OCI-LY3 (cell line): ENCODE data around the gene ASPRV1.

Experiments
- H2AFZ ChIP-seq: fragments of 200-600, 300-600 bp; shearing (Covaris generic); 2 replicates; pipeline ENCODE4 v1.6.0; 2014; ENCODE audit warnings: antibody characterized with exemption, low read depth, low read length
- H3K27ac ChIP-seq: fragments of 200-600, 300-600 bp; sonication (generic); 2 replicates; pipeline ENCODE4 v1.5.1; 2014; ENCODE audit warnings: mild to moderate bottlenecking, low read length, moderate library complexity, mixed read lengths
- H3K27me3 ChIP-seq: fragments of 200-600, 300-600 bp; sonication (generic); 2 replicates; pipeline ENCODE4 v1.6.1; 2014; ENCODE audit warnings: low read depth, low read length, mixed read lengths
- H3K36me3 ChIP-seq: fragments of 200-600, 300-600 bp; sonication (generic); replicated peaks from 2 replicates; pipeline ENCODE3; 2014; ENCODE audit warnings: low read depth, low read length, mixed read lengths
- H3K4me1 ChIP-seq: fragments of 300-600, 200-600 bp; sonication (generic); 2 replicates; pipeline ENCODE4 v1.6.1; 2014; ENCODE audit warnings: low read length, mixed read lengths
- H3K4me2 ChIP-seq: fragments of 200-600, 300-600 bp; sonication (generic); 2 replicates; pipeline ENCODE4 v1.6.1; 2014; ENCODE audit warnings: low read length, mixed read lengths
- H3K4me3 ChIP-seq: fragments of 300-600, 200-600 bp; sonication (generic); 2 replicates; pipeline ENCODE4 v1.5.1; 2014; ENCODE audit warnings: antibody characterized with exemption, mild to moderate bottlenecking, low read length, moderate library complexity
- H3K79me2 ChIP-seq: fragments of 300-600, 200-600 bp; shearing (Covaris generic); 2 replicates; pipeline ENCODE4 v1.6.1; 2014; ENCODE audit warnings: mild to moderate bottlenecking, low read length, mixed read lengths
- H3K9ac ChIP-seq: fragments of 300-600, 200-600 bp; shearing (Covaris generic); 2 replicates; pipeline ENCODE4 v1.6.0; 2014; ENCODE audit warnings: mild to moderate bottlenecking, low read length, moderate library complexity
- H3K9me3 ChIP-seq: fragments of 200-600, 300-600 bp; shearing (Covaris generic); 2 replicates; pipeline ENCODE4 v1.6.1; 2014; ENCODE audit warnings: low read length, mixed read lengths; ENCODE audit not compliant: insufficient read depth
- H4K20me1 ChIP-seq: fragments of 200-600, 300-600 bp; sonication (generic); 2 replicates; pipeline ENCODE4 v1.6.1; 2016; ENCODE audit warnings: low read length, mixed read lengths; ENCODE audit not compliant: insufficient read depth
- EZH2phosphoT487 ChIP-seq: fragments of 200-600 bp; shearing (Covaris generic); IDR thresholded peaks from 2 replicates; pipeline ENCODE4 v1.6.1; 2018; ENCODE audit warnings: antibody characterized with exemption, mixed run types, low read depth
- TF ChIP-seq, protein P1 (sequence below): fragments of 200-600, 300-600 bp; sonication (generic); IDR thresholded peaks from 2 replicates; pipeline ENCODE4 v1.5.1; 2014; ENCODE audit warnings: antibody characterized with exemption, low read length, low read depth

ASPRV1 gene

GRCh38 chr2:69969991-69970390 is 8.6 kb upstream of the ASPRV1 start:
- no peak overlapping the region for H3K9ac ChIP-seq
- no peak overlapping the region for H2AFZ ChIP-seq

GRCh38 chr2:69969126-69969983 is 7.9 kb upstream of the ASPRV1 start:
- H3K4me3 ChIP-seq, result no peak overlapping the region
- no peak overlapping the region for H3K9ac ChIP-seq
- H3K4me2 ChIP-seq, result no peak overlapping the region
- TF ChIP-seq, protein P1, sequence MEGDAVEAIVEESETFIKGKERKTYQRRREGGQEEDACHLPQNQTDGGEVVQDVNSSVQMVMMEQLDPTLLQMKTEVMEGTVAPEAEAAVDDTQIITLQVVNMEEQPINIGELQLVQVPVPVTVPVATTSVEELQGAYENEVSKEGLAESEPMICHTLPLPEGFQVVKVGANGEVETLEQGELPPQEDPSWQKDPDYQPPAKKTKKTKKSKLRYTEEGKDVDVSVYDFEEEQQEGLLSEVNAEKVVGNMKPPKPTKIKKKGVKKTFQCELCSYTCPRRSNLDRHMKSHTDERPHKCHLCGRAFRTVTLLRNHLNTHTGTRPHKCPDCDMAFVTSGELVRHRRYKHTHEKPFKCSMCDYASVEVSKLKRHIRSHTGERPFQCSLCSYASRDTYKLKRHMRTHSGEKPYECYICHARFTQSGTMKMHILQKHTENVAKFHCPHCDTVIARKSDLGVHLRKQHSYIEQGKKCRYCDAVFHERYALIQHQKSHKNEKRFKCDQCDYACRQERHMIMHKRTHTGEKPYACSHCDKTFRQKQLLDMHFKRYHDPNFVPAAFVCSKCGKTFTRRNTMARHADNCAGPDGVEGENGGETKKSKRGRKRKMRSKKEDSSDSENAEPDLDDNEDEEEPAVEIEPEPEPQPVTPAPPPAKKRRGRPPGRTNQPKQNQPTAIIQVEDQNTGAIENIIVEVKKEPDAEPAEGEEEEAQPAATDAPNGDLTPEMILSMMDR, result no peak
- TF ChIP-seq EZH2phosphoT487, result no peak
- H3K79me2 ChIP-seq, result no peaks in the 10 kb centered on the region
- no peaks in the 10 kb centered on the region for H4K20me1 ChIP-seq
- no peaks in the 10 kb centered on the region for H3K27me3 ChIP-seq
- no peak overlapping the region for H2AFZ ChIP-seq
- H3K36me3 ChIP-seq, result no peaks in the 10 kb centered on the region
- H3K4me1 ChIP-seq, result peaks cover 4% of the 10 kb centered on the region
- H3K27ac ChIP-seq, result no peak overlapping the region
- H3K9me3 ChIP-seq, result no peaks in the 10 kb centered on the region

More at GRCh38 chr2:69969991-69970390, 8.6 kb upstream of the ASPRV1 start:
- Histone ChIP-seq H3K79me2 (no peaks in the 10 kb centered on the region), H3K27ac (no peak overlapping the region), H3K27me3 (no peaks in the 10 kb centered on the region), H3K4me2 (no peak overlapping the region), H4K20me1 (no peaks in the 10 kb centered on the region), H3K36me3 (no peaks in the 10 kb centered on the region), H3K4me3 (no peak overlapping the region), H3K4me1 (no peaks in the 10 kb centered on the region), H3K9me3 (no peaks in the 10 kb centered on the region)
- TF ChIP-seq EZH2phosphoT487, result no peak
- TF ChIP-seq, protein P1, result no peak

GRCh38 chr2:69968609-69969008 is 7.2 kb upstream of the ASPRV1 start:
- H3K36me3 ChIP-seq, result no peaks in the 10 kb centered on the region
- no peak overlapping the region for H3K4me2 ChIP-seq
- H3K27me3 ChIP-seq, result no peaks in the 10 kb centered on the region
- no peak overlapping the region for H2AFZ ChIP-seq
- H4K20me1 ChIP-seq, result no peaks in the 10 kb centered on the region
- H3K27ac ChIP-seq, result no peak overlapping the region
- H3K4me3 ChIP-seq, result no peak overlapping the region
- TF ChIP-seq EZH2phosphoT487, result no peak
- TF ChIP-seq, protein P1, result no peak
- H3K4me1 ChIP-seq, result peaks cover 6% of the 10 kb centered on the region
- H3K9ac ChIP-seq, result no peak overlapping the region
- no peaks in the 10 kb centered on the region for H3K79me2 ChIP-seq
- H3K9me3 ChIP-seq, result no peaks in the 10 kb centered on the region

GRCh38 chr2:69966496-69966895 is 5.1 kb upstream of the ASPRV1 start:
- Histone ChIP-seq H3K9me3 (no peaks in the 10 kb centered on the region), H3K79me2 (no peaks in the 10 kb centered on the region), H2AFZ (no peak overlapping the region), H3K9ac (no peak overlapping the region), H3K36me3 (no peaks in the 10 kb centered on the region), H3K27ac (no peak overlapping the region), H3K4me2 (no peak overlapping the region), H3K4me1 (peaks cover 6% of the 10 kb centered on the region), H3K27me3 (no peaks in the 10 kb centered on the region), H4K20me1 (no peaks in the 10 kb centered on the region), H3K4me3 (no peak overlapping the region)
- TF ChIP-seq, protein P1, result no peak
- TF ChIP-seq EZH2phosphoT487, result no peak
